ENCODE measurements around the gene PROX2.

PROX2 gene

GRCh38 chr14:74838166-74838565 is 37.8 kb downstream of the PROX2 start:
- H3K4me2 ChIP-seq (ENCODE audit: low read length) = no peak overlapping the region
- TF ChIP-seq EZH2 (IDR thresholded peaks at IDR 0.05; ENCODE audit: borderline replicate concordance, low read length) = no peak
- no peak for TF ChIP-seq CTCF (IDR thresholded peaks at IDR 0.05; ENCODE audit: low read length)
- no peaks in the 10 kb centered on the region for H3F3A ChIP-seq (ENCODE audit: insufficient read depth, low read length)
- peaks cover 32% of the 10 kb centered on the region for H3K4me1 ChIP-seq (ENCODE audit: insufficient read depth, low read length, severe bottlenecking)
- no peak overlapping the region for H2AFZ ChIP-seq (ENCODE audit: low read length)
- no peaks in the 10 kb centered on the region for H3K79me2 ChIP-seq (ENCODE audit: insufficient read depth, low read length)
- no peaks in the 10 kb centered on the region for H3K27me3 ChIP-seq (ENCODE audit: insufficient read depth, low read length)
- H3K9me2 ChIP-seq (ENCODE audit: low read depth, low read length) = no peaks in the 10 kb centered on the region
- no peaks in the 10 kb centered on the region for H3K9me3 ChIP-seq (ENCODE audit: low read length)
- no peaks in the 10 kb centered on the region for H4K20me1 ChIP-seq (ENCODE audit: insufficient read depth, low read length)
- H3K27ac ChIP-seq (ENCODE audit: low read depth, low read length, poor library complexity, severe bottlenecking) = no peak overlapping the region
- peaks cover 27% of the 10 kb centered on the region; the same call in 1 of the 2 replicates for H3K36me3 ChIP-seq (ENCODE audit: insufficient read depth, low read length)
- H3K4me3 ChIP-seq (ENCODE audit: low read depth, low read length, poor library complexity, severe bottlenecking) = no peak overlapping the region
- H3K9ac ChIP-seq (ENCODE audit: low read length) = no peak overlapping the region

- H3K4me1 ChIP-seq (ENCODE audit: insufficient read depth, low read length, severe bottlenecking) = peaks cover 27% of the 10 kb centered on the region
- H3K27me3 ChIP-seq (ENCODE audit: insufficient read depth, low read length) = no peaks in the 10 kb centered on the region
- H3K9ac ChIP-seq (ENCODE audit: low read length) = no peak overlapping the region
- H3K9me2 ChIP-seq (ENCODE audit: low read depth, low read length) = no peaks in the 10 kb centered on the region
- H3K79me2 ChIP-seq (ENCODE audit: insufficient read depth, low read length) = no peaks in the 10 kb centered on the region
- no peak overlapping the region for H3K27ac ChIP-seq (ENCODE audit: low read depth, low read length, poor library complexity, severe bottlenecking)
- H4K20me1 ChIP-seq (ENCODE audit: insufficient read depth, low read length) = no peaks in the 10 kb centered on the region
- no peaks in the 10 kb centered on the region for H3K9me3 ChIP-seq (ENCODE audit: low read length)
- no peak overlapping the region for H3K4me2 ChIP-seq (ENCODE audit: low read length)
- H3K36me3 ChIP-seq (ENCODE audit: insufficient read depth, low read length) = peaks cover 32% of the 10 kb centered on the region
- no peaks in the 10 kb centered on the region for H3F3A ChIP-seq (ENCODE audit: insufficient read depth, low read length)
- no peak overlapping the region for H3K4me3 ChIP-seq (ENCODE audit: low read depth, low read length, poor library complexity, severe bottlenecking)
- no peak overlapping the region for H2AFZ ChIP-seq (ENCODE audit: low read length)
- TF ChIP-seq CTCF (IDR thresholded peaks at IDR 0.05; ENCODE audit: low read length) (no peak), EZH2 (IDR thresholded peaks at IDR 0.05; ENCODE audit: borderline replicate concordance, low read length) (no peak)
These were observed 39.5 kb downstream of the PROX2 start for GRCh38 chr14:74836251-74836960.

- H3K79me2 ChIP-seq (ENCODE audit: insufficient read depth, low read length) = no peaks in the 10 kb centered on the region
- TF ChIP-seq CTCF (IDR thresholded peaks at IDR 0.05; ENCODE audit: low read length) (no peak), EZH2 (IDR thresholded peaks at IDR 0.05; ENCODE audit: borderline replicate concordance, low read length) (no peak)
- peaks cover 21% of the 10 kb centered on the region for H3K4me1 ChIP-seq (ENCODE audit: insufficient read depth, low read length, severe bottlenecking)
- no peaks in the 10 kb centered on the region for H3F3A ChIP-seq (ENCODE audit: insufficient read depth, low read length)
- H3K9me3 ChIP-seq (ENCODE audit: low read length) = no peaks in the 10 kb centered on the region
- no peaks in the 10 kb centered on the region for H3K27me3 ChIP-seq (ENCODE audit: insufficient read depth, low read length)
- no peaks in the 10 kb centered on the region for H3K9me2 ChIP-seq (ENCODE audit: low read depth, low read length)
- H2AFZ ChIP-seq (ENCODE audit: low read length) = no peak overlapping the region
- H3K4me3 ChIP-seq (ENCODE audit: low read depth, low read length, poor library complexity, severe bottlenecking) = no peak overlapping the region
- H3K9ac ChIP-seq (ENCODE audit: low read length) = no peak overlapping the region
- H3K36me3 ChIP-seq (ENCODE audit: insufficient read depth, low read length) = peaks cover 33% of the 10 kb centered on the region
- H4K20me1 ChIP-seq (ENCODE audit: insufficient read depth, low read length) = no peaks in the 10 kb centered on the region
- no peak overlapping the region for H3K27ac ChIP-seq (ENCODE audit: low read depth, low read length, poor library complexity, severe bottlenecking)
- H3K4me2 ChIP-seq (ENCODE audit: low read length) = no peak overlapping the region
These were observed 40.2 kb downstream of the PROX2 start for GRCh38 chr14:74835645-74836250.

All from OCI-LY1 (cell line).